ENCODE data around the gene CPA3. TPM values are rescaled to one million over a fixed set of nuclear protein-coding genes. Genes with fewer than 3 reads are reported as not detected.
A peak's percentile ranks its signal among the peaks of the same experiment; 100 is the strongest.

CPA3 gene
- total and polyA plus RNA-seq, 7 donors = 0.34 to 3.8 (median 0.74) TPM

DNA sequence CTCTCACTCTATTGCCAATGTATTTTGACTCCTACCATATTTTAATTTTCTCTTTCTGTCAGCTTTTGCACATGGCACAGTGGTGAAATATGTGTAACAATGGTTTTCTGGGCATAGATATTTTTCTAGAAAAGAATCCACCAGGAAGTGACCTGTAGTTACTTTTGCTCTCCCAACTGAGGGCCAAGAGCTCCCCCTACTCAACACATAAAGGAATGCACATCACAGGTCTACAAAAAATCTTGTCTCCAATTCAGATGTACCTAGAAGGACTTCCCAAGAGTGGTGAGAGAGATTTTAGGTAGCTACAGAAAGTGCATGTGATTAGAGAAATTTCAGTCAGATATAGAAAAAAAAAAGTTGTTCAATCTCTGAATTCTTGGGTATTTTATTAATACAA, 15.6 kb downstream of the CPA3 start:
- intact Hi-C loops (cut with DNase I) = no loop called here
- H3K36me3 ChIP-seq (ENCODE audit: insufficient read depth in 1 of 2, low read depth in 1 of 2) = no peaks in the 10 kb centered on the region
- peaks cover 21% of the 10 kb centered on the region for H3K4me1 ChIP-seq
- no peak overlapping the region for H3K4me3 ChIP-seq
- H3K27me3 ChIP-seq (ENCODE audit: insufficient read depth in 3 of 3, low read length in 2 of 3) = no peaks in the 10 kb centered on the region
- TF ChIP-seq, protein P1, sequence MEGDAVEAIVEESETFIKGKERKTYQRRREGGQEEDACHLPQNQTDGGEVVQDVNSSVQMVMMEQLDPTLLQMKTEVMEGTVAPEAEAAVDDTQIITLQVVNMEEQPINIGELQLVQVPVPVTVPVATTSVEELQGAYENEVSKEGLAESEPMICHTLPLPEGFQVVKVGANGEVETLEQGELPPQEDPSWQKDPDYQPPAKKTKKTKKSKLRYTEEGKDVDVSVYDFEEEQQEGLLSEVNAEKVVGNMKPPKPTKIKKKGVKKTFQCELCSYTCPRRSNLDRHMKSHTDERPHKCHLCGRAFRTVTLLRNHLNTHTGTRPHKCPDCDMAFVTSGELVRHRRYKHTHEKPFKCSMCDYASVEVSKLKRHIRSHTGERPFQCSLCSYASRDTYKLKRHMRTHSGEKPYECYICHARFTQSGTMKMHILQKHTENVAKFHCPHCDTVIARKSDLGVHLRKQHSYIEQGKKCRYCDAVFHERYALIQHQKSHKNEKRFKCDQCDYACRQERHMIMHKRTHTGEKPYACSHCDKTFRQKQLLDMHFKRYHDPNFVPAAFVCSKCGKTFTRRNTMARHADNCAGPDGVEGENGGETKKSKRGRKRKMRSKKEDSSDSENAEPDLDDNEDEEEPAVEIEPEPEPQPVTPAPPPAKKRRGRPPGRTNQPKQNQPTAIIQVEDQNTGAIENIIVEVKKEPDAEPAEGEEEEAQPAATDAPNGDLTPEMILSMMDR (IDR thresholded peaks at IDR 0.05) = no peak
- no peaks in the 10 kb centered on the region for H3K9me3 ChIP-seq
- DNase-seq = no peak
- no peak overlapping the region for H3K27ac ChIP-seq
- ATAC-seq = no peak

DNA sequence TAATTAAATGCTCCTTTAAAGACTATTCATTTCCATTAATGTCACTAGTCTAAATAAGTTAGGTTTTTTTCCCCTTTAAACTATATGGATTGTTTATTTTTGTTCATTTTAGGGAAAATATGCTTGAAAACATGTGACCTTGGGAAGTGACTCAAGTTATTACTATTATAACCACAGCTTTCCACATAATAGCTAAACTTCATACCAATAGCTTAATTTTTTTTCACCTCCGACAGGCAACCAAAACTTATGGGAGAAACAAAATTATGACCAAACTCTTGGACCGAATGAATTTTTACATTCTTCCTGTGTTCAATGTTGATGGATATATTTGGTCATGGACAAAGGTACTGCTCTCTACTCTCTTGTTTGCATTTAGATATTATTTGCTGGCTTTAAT, 16.2 kb downstream of the CPA3 start:
- WGBS, 3 donors = 81 to 88% (median 84%) methylated on average over 2 of the region's 2 CpGs
- Histone ChIP-seq H3K27me3 (ENCODE audit: insufficient read depth in 3 of 3, low read length in 2 of 3) (no peaks in the 10 kb centered on the region), H3K27ac (no peak overlapping the region), H3K4me1 (peaks cover 21% of the 10 kb centered on the region), H3K4me3 (no peak overlapping the region), H3K9me3 (no peaks in the 10 kb centered on the region), H3K36me3 (ENCODE audit: insufficient read depth in 1 of 2, low read depth in 1 of 2) (no peaks in the 10 kb centered on the region)
- TF ChIP-seq, protein P1 (IDR thresholded peaks at IDR 0.05) = no peak
- intact Hi-C loops (cut with DNase I) = no loop called here
- ATAC-seq (no peak), DNase-seq (no peak)

DNA sequence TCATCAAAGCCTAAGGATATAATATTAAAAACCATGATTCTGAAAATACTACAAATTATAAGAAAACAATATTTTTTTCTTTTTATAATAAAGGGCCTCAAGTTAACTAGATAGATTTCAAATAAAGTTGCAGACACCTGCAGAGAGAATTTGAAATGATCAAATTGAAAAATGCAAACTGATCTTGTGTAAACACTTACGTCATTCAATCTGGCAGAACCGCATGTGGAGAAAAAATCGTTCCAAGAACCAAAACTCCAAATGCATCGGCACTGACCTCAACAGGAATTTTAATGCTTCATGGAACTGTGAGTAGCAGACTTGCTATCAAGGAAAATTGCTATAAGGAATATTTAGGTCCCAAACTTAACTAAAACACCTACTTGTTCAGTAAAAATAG, 17.2 kb downstream of the CPA3 start:
- Histone ChIP-seq H3K27me3 (ENCODE audit: insufficient read depth in 3 of 3, low read length in 2 of 3) (no peaks in the 10 kb centered on the region), H3K9me3 (no peaks in the 10 kb centered on the region), H3K27ac (no peak overlapping the region), H3K36me3 (ENCODE audit: insufficient read depth in 1 of 2, low read depth in 1 of 2) (no peaks in the 10 kb centered on the region), H3K4me3 (no peak overlapping the region), H3K4me1 (peaks cover 21% of the 10 kb centered on the region)
- intact Hi-C loops (cut with DNase I) = no loop called here
- ATAC-seq = no peak
- no peak for DNase-seq
- WGBS, 3 donors = 19 to 34% (median 27%) methylated on average over 4 of the region's 4 CpGs
- TF ChIP-seq, protein P1 (IDR thresholded peaks at IDR 0.05) = no peak

DNA sequence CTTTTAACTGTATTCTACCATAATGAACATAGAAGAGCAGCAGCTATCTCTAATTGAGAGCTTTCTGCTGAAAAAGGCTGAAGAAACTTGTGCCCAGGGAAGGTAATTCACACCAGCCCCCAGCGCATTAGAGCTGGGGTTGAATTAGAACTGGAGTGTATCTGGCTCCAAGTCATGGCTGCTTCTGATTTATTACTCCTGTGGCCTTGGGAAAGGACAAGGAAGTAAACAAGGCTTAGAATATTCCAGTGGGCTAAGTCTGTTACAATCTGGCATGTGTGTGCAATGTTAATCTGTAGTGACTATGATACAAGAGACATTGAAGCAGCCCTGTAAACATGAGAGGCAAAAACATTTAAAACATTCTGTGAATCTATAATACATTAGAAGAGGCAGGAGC, 18.1 kb downstream of the CPA3 start:
- Histone ChIP-seq H3K9me3 (no peaks in the 10 kb centered on the region), H3K27ac (no peak overlapping the region), H3K36me3 (ENCODE audit: insufficient read depth in 1 of 2, low read depth in 1 of 2) (no peaks in the 10 kb centered on the region), H3K4me3 (no peak overlapping the region), H3K27me3 (ENCODE audit: insufficient read depth in 3 of 3, low read length in 2 of 3) (no peaks in the 10 kb centered on the region), H3K4me1 (peaks cover 21% of the 10 kb centered on the region)
- WGBS, 3 donors = 15 to 34% (median 15%) methylated on average over 1 of the region's 1 CpG
- TF ChIP-seq, protein P1 (IDR thresholded peaks at IDR 0.05) = no peak
- intact Hi-C loops (cut with DNase I) = no loop called here
- DNase-seq = no peak
- ATAC-seq = peak in 3 of 4 donors; percentile 26 to 73 (median 53)

DNA sequence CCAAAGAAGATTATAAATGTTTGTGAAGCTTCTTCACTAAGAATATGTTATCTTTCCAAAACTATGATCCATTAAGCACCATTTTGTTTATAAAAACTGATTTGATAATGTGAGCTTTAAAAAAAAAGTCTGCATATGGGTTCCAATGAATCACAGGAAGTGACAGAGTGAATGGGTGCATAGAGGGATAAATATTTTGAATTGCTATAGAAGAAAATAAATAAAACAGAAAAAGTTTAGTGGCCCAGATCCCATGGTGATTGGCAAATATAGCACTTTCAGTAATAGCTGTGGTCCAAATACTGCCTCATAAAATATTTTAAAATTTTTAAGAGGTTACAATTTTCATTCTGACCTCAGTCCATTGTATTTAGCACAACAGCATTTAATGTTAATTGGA, 19.2 kb downstream of the CPA3 start:
- Histone ChIP-seq H3K4me1 (peaks cover 21% of the 10 kb centered on the region), H3K36me3 (ENCODE audit: insufficient read depth in 1 of 2, low read depth in 1 of 2) (no peaks in the 10 kb centered on the region), H3K27ac (no peak overlapping the region), H3K4me3 (no peak overlapping the region), H3K9me3 (no peaks in the 10 kb centered on the region), H3K27me3 (ENCODE audit: insufficient read depth in 3 of 3, low read length in 2 of 3) (no peaks in the 10 kb centered on the region)
- TF ChIP-seq, protein P1 (IDR thresholded peaks at IDR 0.05) = no peak
- ATAC-seq = no peak
- intact Hi-C loops (cut with DNase I) = no loop called here
- DNase-seq = no peak

All from psoas muscle (tissue), 8 donors.